GM06990 (cell line): ENCODE data around the gene FOXL1.

Source experiments
- DNase-seq: peaks from one replicate; pipeline ENCODE4 v3.0.0-alpha.2; 2011; ENCODE audit not compliant: insufficient read length; ENCODE audit errors: extremely low read depth
- H3K27me3 ChIP-seq: replicated peaks from 2 replicates; pipeline ENCODE4 v1.6.0; 2011; ENCODE audit warnings: low read length; ENCODE audit not compliant: control insufficient read depth, insufficient read depth
- H3K36me3 ChIP-seq: 2 replicates; pipeline ENCODE4 v1.5.1; 2011; ENCODE audit warnings: low read length; ENCODE audit not compliant: control insufficient read depth, insufficient read depth
- H3K4me3 ChIP-seq: replicated peaks from 2 replicates; pipeline ENCODE4 v1.5.1; 2011; ENCODE audit warnings: low read depth, mild to moderate bottlenecking, control low read depth, low read length
- TF ChIP-seq, protein P1 (sequence below): IDR thresholded peaks from 2 replicates; pipeline ENCODE4 v1.5.1; 2011; ENCODE audit warnings: low read length, control low read depth, mild to moderate bottlenecking, inconsistent platforms; ENCODE audit not compliant: insufficient read depth, poor library complexity, severe bottlenecking

The FOXL1 gene

DNA sequence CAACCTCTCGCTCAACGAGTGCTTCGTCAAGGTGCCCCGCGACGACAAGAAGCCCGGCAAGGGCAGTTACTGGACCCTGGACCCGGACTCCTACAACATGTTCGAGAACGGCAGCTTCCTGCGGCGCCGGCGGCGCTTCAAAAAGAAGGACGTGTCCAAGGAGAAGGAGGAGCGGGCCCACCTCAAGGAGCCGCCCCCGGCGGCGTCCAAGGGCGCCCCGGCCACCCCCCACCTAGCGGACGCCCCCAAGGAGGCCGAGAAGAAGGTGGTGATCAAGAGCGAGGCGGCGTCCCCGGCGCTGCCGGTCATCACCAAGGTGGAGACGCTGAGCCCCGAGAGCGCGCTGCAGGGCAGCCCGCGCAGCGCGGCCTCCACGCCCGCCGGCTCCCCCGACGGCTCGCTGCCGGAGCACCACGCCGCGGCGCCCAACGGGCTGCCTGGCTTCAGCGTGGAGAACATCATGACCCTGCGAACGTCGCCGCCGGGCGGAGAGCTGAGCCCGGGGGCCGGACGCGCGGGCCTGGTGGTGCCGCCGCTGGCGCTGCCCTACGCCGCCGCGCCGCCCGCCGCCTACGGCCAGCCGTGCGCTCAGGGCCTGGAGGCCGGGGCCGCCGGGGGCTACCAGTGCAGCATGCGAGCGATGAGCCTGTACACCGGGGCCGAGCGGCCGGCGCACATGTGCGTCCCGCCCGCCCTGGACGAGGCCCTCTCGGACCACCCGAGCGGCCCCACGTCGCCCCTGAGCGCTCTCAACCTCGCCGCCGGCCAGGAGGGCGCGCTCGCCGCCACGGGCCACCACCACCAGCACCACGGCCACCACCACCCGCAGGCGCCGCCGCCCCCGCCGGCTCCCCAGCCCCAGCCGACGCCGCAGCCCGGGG, 10.4 kb upstream of the FOXL1 start:
- TF ChIP-seq, protein P1, sequence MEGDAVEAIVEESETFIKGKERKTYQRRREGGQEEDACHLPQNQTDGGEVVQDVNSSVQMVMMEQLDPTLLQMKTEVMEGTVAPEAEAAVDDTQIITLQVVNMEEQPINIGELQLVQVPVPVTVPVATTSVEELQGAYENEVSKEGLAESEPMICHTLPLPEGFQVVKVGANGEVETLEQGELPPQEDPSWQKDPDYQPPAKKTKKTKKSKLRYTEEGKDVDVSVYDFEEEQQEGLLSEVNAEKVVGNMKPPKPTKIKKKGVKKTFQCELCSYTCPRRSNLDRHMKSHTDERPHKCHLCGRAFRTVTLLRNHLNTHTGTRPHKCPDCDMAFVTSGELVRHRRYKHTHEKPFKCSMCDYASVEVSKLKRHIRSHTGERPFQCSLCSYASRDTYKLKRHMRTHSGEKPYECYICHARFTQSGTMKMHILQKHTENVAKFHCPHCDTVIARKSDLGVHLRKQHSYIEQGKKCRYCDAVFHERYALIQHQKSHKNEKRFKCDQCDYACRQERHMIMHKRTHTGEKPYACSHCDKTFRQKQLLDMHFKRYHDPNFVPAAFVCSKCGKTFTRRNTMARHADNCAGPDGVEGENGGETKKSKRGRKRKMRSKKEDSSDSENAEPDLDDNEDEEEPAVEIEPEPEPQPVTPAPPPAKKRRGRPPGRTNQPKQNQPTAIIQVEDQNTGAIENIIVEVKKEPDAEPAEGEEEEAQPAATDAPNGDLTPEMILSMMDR, result no peak
- no peak for DNase-seq
- Histone ChIP-seq H3K36me3 (no peaks in the 10 kb centered on the region), H3K4me3 (no peak overlapping the region), H3K27me3 (peaks cover 3% of the 10 kb centered on the region)

DNA sequence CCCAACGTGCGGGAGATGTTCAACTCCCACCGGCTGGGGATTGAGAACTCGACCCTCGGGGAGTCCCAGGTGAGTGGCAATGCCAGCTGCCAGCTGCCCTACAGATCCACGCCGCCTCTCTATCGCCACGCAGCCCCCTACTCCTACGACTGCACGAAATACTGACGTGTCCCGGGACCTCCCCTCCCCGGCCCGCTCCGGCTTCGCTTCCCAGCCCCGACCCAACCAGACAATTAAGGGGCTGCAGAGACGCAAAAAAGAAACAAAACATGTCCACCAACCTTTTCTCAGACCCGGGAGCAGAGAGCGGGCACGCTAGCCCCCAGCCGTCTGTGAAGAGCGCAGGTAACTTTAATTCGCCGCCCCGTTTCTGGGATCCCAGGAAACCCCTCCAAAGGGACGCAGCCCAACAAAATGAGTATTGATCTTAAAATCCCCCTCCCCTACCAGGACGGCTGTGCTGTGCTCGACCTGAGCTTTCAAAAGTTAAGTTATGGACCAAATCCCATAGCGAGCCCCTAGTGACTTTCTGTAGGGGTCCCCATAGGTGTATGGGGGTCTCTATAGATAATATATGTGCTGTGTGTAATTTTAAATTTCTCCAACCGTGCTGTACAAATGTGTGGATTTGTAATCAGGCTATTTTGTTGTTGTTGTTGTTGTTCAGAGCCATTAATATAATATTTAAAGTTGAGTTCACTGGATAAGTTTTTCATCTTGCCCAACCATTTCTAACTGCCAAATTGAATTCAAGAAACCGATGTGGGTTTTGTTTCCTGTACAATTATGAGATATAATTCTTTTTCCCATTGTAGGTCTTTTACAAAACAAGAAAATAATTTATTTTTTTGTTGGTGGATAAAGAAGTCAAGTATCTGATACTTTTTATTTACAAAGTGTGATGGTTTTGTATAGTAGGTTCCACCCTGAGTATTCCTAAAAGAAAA, 9.4 kb upstream of the FOXL1 start:
- no peak for DNase-seq
- H3K36me3 ChIP-seq, result no peaks in the 10 kb centered on the region
- H3K27me3 ChIP-seq, result peaks cover 3% of the 10 kb centered on the region
- TF ChIP-seq, protein P1, result no peak
- no peak overlapping the region for H3K4me3 ChIP-seq

DNA sequence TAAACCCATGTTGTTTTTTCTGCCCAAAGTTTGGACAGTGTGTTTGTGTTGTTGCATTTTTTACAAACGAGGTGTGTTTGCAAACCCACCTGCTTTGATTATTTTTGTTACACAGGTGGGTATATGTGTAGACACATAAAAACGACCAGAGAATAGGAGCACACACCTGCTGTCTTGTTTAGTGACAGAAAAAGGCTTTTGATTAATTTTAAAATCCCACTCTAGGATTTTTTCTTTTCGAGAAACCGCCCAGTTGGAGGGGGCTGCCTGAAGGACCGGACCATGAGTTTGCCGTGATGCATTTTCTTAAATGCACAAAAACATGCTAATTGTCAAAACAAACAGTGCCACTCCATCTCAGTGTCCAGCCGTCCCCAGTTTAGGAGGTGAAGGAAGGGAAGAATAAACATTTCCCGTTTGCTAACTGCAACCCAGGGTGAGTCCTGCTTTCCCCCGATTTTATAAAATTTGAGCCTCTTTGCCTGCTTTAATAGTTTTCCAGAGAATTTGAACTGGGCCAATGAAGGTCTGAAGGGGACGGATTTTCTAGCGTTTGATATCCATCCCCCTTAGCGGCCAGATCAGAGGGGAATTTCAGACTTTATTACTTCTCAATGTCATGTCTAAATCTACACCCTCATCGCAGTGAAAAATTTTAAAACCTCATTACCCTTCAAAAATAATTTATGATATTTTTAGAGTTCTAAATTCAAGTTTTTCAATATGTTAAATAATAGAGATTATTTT, 8.5 kb upstream of the FOXL1 start:
- DNase-seq, result no peak
- Histone ChIP-seq H3K4me3 (no peak overlapping the region), H3K36me3 (no peaks in the 10 kb centered on the region), H3K27me3 (peaks cover 2% of the 10 kb centered on the region)
- TF ChIP-seq, protein P1, result no peak

DNA sequence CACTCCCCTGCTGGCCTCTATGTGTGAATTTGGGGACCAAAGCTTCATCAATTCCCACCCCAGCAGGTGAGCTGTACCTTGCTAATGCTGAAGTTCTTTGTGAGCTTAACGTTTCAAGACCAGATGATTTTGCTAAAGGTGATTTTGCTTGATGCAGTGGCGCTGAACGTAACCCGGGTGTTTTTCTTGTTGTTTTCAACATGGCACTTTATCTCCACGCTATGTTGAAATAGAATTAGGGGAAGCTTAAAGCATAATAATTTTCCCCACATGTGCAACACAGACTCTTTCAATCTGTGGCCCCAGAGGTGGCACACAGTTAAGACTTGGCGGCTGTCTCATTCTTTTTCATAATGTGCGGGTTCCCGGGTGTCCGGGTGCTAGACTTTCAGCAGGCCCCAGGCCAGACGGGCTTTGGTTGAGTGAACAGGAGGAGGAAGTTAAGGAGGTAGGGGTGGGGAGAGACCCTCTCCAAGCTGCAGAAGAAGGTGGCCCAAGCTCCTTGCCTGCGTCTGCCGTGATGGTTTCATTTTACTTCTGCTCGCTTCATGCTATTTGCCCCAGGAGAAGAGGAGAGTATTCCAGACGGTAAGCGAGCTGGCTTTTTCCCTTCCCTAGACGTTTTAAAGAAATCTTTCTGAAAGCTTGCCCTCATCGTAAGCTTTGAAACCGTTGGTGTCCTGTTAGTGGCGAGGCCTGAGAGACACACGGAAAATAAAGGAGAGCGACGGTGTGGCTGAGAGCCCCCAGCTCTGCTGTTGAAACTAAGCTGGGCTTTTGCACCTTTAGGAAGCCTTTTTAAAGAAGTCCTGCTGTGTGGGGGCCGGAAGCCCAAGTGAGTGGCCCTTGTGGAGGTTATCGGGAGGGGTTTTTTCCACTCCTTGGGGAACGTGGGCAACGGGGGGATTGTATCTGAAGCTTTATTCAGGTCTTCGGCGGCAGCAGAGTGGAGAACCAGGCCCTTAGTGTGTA, 7.5 kb upstream of the FOXL1 start:
- no peak for DNase-seq

More for the DNA sequence above, 7.5 kb upstream of the FOXL1 start:
- no peaks in the 10 kb centered on the region for H3K36me3 ChIP-seq
- peaks cover 2% of the 10 kb centered on the region for H3K27me3 ChIP-seq
- no peak overlapping the region for H3K4me3 ChIP-seq
- TF ChIP-seq, protein P1, result no peak
